Erythroblast (primary cell): Measurements from ENCODE around the gene CDKN2AIPNL.

Experiments used
- GATA1 ChIP-seq: IDR thresholded peaks from 2 replicates; pipeline ENCODE4 v1.6.1; 2011; ENCODE audit warnings: low read depth, mild to moderate bottlenecking, control low read depth, low read length, moderate library complexity
- POLR2A ChIP-seq: IDR thresholded peaks from 2 replicates; pipeline ENCODE4 v1.6.1; 2011; ENCODE audit warnings: mild to moderate bottlenecking, low read length

- TF ChIP-seq POLR2A (no peak), GATA1 (no peak)
These were observed 28.6 kb upstream of the CDKN2AIPNL start for GRCh38 chr5:134440201-134440755.
